Measurements from ENCODE around the gene ANAPC2.

Gene ANAPC2

DNA sequence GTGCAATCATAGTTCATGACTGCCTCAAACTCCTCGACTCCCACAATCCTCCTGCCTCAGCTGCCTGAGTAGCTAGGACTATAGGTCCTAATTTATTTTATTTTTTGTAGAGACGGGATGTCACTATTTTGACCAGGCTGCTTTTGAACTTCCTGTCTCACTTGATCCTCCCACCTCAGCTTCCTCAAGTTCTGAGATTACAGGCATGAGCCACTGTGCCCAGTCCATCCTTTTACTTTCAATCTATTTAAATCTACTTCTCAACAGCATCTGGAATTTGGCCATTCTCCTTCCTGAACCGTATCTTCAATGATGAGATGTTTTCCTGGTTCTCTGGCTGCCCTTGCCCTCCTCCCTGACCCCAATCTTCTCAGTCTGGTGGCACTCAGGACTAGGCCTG, 61.6 kb downstream of the ANAPC2 start:
- in situ Hi-C loops (cut with HindIII; ENCODE audit: low pct_ligation_motif_present, low pct_unique_long_range_greater_than_20kb, low sequenced_read_pairs): no loop called here
- DNase-seq: no peak

Measured in ACHN (cell line).